ENCODE measurements around the gene COPG2.

GRCh38 chr7:130490888-130491804 lies 177.4 kb downstream of the COPG2 start:
- TF ChIP-seq CTCF (IDR thresholded peaks at IDR 0.05; ENCODE audit: low read depth, low read length, poor library complexity, severe bottlenecking) (no peak), EZH2phosphoT487 (IDR thresholded peaks at IDR 0.05; ENCODE audit: borderline replicate concordance, low read length) (no peak)
